Ishikawa (cell line): ENCODE measurements around the gene PGM1.

Source experiments
- CEBPB ChIP-seq: IDR thresholded peaks from 2 replicates; pipeline ENCODE4 v1.6.1; 2012
- CREB1 ChIP-seq: IDR thresholded peaks from 2 replicates; pipeline ENCODE4 v1.6.1; 2012; ENCODE audit warnings: low read depth
- EGR1 ChIP-seq: IDR thresholded peaks from 2 replicates; pipeline ENCODE4 v1.6.1; 2012
- EP300 ChIP-seq: IDR thresholded peaks from 2 replicates; pipeline ENCODE4 v1.6.1; 2012; ENCODE audit warnings: borderline replicate concordance
- FOXM1 ChIP-seq: IDR thresholded peaks from 2 replicates; pipeline ENCODE4 v1.6.1; 2012; ENCODE audit warnings: low read depth, borderline replicate concordance
- MAX ChIP-seq: IDR thresholded peaks from 2 replicates; pipeline ENCODE4 v1.6.1; 2012
- NFIC ChIP-seq: IDR thresholded peaks from 2 replicates; pipeline ENCODE4 v1.6.1; 2012
- RAD21 ChIP-seq: IDR thresholded peaks from 2 replicates; pipeline ENCODE4 v1.6.1; 2012; ENCODE audit warnings: low read depth
- REST ChIP-seq: IDR thresholded peaks from 2 replicates; pipeline ENCODE4 v1.6.1; 2012; ENCODE audit warnings: low read depth, mild to moderate bottlenecking
- TAF1 ChIP-seq: IDR thresholded peaks from 2 replicates; pipeline ENCODE4 v1.6.1; 2012; ENCODE audit warnings: low read depth, mild to moderate bottlenecking
- TCF12 ChIP-seq: IDR thresholded peaks from 2 replicates; pipeline ENCODE4 v1.6.1; 2012; ENCODE audit warnings: low read depth
- TEAD4 ChIP-seq: IDR thresholded peaks from 2 replicates; pipeline ENCODE4 v1.6.1; 2012
- USF1 ChIP-seq: IDR thresholded peaks from 2 replicates; pipeline ENCODE4 v1.6.1; 2012
- YY1 ChIP-seq: IDR thresholded peaks from 2 replicates; pipeline ENCODE4 v1.6.1; 2012; ENCODE audit warnings: low read depth
- ZBTB7A ChIP-seq: IDR thresholded peaks from 2 replicates; pipeline ENCODE4 v1.6.1; 2012; ENCODE audit warnings: low read depth

PGM1 gene

GRCh38 chr1:63679589-63679988 is 86.4 kb downstream of the PGM1 start:
- TF ChIP-seq TEAD4, result no peak
- TF ChIP-seq CEBPB, result no peak
- TF ChIP-seq CREB1, result no peak
- TF ChIP-seq EP300, result no peak
- no peak for TF ChIP-seq TCF12
- TF ChIP-seq MAX, result no peak
- no peak for TF ChIP-seq REST
- TF ChIP-seq FOXM1, result no peak
- no peak for TF ChIP-seq NFIC
- TF ChIP-seq EGR1, result no peak
- TF ChIP-seq TAF1, result no peak
- TF ChIP-seq USF1, result no peak
- TF ChIP-seq YY1, result no peak
- no peak for TF ChIP-seq ZBTB7A
- no peak for TF ChIP-seq RAD21

- TF ChIP-seq EGR1, result no peak
- no peak for TF ChIP-seq NFIC
- no peak for TF ChIP-seq EP300
- no peak for TF ChIP-seq TAF1
- TF ChIP-seq MAX, result no peak
- no peak for TF ChIP-seq ZBTB7A
- TF ChIP-seq REST, result no peak
- TF ChIP-seq CREB1, result no peak
- no peak for TF ChIP-seq FOXM1
- no peak for TF ChIP-seq TEAD4
- no peak for TF ChIP-seq TCF12
Observed at GRCh38 chr1:63682936-63683335, 89.7 kb downstream of the PGM1 start.

DNA sequence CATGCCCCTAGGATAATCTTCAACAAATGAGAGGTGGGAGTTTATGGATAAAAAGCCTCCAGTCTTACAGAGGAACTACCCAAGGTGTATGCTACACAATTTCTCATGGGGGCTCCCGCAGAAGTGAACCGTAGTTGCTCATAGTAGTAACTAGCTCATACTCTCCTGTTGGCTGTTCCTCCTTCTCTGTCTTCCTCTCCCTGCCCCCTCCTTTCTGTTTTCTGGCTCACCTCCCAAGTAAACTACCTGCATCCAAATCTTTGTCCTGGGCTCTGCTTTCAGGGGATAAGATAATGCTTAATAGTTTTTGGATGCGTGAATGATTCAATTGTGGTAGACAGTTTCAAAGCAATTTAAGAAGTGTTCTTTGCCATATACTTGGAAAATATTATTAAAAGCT is 90.5 kb downstream of the PGM1 start:
- TF ChIP-seq MAX (no peak), FOXM1 (no peak), YY1 (no peak), TCF12 (no peak)

DNA sequence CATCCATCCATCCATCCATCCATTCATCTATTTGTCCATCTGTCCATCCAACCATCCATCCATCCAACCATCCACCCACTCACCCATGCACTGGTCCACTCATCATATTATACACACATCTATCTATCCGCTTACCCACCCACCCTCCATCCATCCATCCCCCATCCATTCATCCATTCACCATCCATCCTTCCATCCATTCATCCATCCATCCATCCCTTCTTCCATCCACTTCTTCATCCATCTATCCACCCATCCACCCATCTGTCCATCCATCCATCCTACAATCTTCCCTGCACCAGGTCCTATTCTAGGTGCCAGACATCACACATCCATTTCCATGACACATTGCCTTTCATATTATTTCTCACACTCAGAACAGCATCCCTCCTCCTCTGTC is 93.5 kb downstream of the PGM1 start:
- TF ChIP-seq FOXM1, result no peak
- TF ChIP-seq TAF1, result no peak
- no peak for TF ChIP-seq CEBPB
- TF ChIP-seq MAX, result no peak
- TF ChIP-seq CREB1, result no peak

DNA sequence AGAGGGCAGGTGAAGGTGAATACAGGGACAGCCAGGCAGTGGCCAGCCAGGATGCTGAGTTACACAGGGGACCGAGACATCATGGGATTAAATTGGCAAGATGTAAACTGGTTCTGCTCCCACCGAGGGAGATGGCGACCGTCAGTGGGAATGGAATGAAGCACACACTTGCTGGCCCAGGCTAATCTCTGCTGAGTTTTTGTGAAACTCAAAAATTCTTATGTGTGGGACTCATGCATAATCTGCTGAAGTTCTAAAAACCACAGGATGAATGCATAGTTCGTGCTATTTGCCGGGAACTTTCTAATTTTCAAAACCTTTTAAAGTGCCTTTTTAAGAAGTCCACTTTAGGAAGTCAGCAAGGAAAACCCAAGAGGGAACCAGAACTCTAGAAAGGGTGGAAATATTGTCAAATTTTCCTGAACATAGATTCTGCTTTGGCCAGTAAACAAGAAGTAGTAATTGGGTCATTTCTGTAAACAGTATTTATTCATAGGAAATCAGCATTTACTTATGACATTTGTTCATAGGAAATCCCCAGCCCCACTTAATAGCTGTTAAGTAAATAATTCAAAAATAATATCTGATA is 95.2 kb downstream of the PGM1 start:
- TF ChIP-seq FOXM1, result no peak
- TF ChIP-seq RAD21, result no peak
- no peak for TF ChIP-seq NFIC
- no peak for TF ChIP-seq REST
- no peak for TF ChIP-seq ZBTB7A
- no peak for TF ChIP-seq EGR1
- TF ChIP-seq TEAD4, result no peak
- TF ChIP-seq USF1, result no peak
- no peak for TF ChIP-seq YY1
- TF ChIP-seq MAX, result no peak
